ENCODE measurements around the gene KCNJ4.

DNA sequence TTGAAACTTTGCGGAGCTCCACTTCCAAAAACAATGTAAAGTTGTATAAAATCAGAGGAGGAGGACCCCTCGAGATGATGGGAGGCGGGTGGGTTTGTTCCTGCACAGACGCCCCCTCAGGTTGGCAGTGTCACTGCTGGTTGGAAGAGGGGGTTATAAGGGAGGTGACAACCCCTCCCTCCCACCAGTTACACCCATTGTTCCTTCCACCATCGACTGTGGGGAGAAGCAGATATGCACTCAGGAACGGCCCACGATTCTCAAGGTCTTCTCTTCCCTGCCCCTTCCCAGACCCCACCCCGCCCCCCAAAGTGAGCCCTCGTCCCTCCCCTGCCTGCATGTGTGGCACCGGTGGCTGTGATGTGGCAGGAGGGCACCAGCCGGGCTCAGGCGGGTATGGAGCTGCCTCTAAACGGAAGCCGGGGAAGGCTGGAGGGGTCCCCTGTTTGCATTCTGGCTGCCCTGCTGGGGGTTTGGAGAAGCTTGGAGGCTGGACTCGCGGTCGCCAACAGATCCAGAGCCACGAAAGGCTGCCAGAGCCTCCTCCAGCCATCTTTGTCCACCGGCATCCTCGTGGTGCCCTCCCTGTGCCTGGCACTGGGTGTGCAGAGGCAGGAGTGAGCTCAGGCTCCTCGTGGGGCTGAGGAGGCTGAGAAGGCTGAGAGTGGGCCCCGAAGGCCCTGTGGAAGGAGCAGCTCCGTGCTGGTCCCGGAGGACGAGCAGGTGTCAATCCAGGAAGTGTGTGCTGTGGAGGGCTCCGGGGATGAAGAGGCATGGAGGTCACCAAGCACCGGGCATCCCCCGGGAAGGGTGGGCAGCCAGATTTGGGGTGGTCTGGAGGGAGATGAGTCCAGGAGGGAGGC lies 13.7 kb upstream of the KCNJ4 start:
- TF ChIP-seq CTCF (conservative IDR thresholded peaks at IDR 0.05; ENCODE audit: low read depth, low read length) (no peak), EZH2 (IDR thresholded peaks at IDR 0.05; ENCODE audit: low read length, unreplicated experiment) (no peak)
